Epidermal melanocyte (primary cell): ENCODE data around the gene HIVEP2.

ENCODE experiments used
- DNase-seq: peaks from one replicate; pipeline ENCODE4 v3.0.0; 2011; ENCODE audit warnings: low spot score; ENCODE audit not compliant: insufficient read length

The HIVEP2 gene

DNA sequence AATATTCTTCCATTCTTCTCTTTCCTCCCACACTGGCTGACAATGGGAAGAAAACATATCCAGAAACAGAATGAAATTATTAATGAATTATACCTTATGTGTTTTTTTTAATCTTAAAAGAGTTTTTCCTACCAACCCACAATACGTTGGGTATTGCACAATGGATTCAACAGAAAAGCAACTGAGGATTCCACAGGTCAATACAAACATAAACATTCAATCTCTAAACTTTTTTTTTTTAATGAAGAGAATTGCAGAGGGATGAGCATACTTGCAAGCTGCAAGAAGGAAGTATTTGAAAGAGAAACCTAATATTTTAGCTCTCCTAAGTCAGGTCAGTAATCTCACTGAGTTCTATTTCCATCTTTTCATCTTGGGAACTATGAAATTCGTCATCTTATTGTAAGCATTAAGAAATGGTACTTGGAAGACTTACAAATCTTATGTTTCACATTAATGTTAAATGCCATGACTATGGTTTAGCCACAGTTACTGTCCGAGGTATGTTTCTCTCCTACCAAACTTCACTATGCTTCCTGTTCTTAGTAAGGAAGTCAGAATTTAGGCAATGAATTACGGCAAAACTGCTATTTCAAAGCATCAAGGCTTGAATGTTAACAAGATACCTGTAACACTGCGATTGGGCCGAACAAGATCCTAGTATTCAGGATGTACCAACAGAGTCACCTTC, 100.8 kb downstream of the HIVEP2 start:
- no peak for DNase-seq

DNA sequence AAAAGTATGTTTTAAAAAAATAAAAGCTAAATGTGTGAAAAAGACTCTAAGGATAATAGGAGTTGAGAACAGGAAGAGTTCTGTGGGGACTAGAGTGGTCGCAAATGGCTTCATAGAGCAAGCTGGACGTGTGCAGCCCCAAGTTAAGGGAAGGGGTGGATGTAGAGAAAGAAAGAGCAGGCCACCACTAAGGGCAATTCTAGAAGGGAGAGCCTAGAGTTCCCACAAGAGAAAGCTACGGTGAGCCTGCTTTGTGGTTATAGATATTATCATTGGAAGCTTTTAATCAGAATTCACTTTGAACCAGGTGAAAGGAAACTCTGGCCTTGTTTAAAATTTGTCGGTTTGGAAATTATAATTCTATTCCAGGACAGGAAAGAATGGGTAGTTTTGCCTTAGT, 101.6 kb downstream of the HIVEP2 start:
- DNase-seq, result no peak

DNA sequence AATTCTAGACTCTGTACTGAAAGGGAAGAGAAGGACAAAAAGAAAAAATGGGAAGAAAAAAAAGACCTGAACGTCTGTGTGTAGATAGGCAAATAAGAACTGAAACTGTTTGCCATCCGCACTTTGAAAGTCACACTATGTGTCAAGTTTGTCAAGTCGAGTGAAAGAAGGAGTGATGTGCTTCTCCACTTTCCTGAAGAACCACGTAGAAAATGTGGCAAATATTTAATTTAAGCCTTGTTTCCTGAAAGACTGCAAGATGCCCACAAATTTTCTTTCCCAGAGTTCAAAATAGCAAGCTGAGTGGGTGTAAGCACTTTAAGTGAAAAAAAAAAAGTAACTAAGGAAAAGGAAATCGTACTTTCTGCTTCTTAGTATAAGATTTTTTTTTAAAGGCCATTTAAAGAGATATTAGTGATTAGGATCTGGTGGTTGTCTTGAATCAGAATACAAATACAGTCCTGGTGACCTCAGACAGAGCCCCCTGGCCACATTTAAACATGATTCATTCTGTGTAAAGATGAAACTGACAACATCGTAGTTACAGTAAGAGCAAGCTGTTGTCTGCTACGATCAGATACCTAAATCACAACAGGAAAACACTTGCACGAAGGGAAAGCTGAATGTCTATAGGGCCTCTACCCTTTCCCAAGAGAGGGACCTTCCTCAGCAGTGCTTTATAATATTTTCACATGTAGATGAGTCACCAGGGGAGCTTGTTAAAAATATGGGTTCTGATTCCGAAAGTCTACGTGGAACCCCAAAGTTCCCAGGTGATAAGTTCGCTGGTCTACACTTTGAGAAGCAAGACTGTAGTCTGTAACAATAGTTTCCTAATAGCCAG, 102.3 kb downstream of the HIVEP2 start:
- no peak for DNase-seq

- no peak for DNase-seq
Measured at GRCh38 chr6:142841915-142842314, 103.1 kb downstream of the HIVEP2 start.

DNA sequence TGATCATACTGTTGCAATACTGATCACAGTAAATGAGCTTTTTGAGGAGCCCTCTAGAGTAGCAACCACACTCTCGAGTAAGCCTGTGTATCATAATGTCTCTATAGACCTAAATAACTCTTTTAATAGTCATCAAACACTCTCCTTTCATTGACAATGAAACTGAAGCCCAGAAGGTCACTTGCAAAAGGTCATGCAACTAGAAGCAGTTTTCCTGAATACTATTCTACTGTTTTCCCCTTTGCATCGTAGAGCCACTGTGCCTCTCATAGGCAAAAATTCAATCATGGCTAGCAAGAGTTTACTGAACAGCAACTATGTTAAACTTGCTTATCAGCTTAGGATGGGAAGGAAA, 105.3 kb downstream of the HIVEP2 start:
- DNase-seq, result no peak

GRCh38 chr6:142838821-142839685, 105.9 kb downstream of the HIVEP2 start:
- DNase-seq, result no peak

GRCh38 chr6:142835787-142836535, 109.0 kb downstream of the HIVEP2 start:
- no peak for DNase-seq

DNA sequence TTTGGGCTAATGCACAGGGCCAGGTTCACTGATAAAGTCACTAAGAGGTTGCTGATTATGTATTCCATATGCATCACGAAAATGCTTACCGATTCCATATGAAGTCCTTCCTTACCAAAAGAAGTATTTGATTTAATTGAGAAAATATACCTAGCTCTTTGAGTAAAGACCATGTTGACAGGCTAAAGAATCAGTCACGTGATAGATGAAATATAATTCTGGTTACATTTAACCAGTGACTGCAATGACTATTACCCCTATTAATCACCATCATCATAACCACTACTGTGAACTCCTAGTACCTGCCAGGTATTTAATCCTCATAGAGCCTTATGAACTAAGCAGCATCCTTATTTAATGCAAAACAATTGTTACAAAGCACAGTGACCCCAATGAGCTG, 110.1 kb downstream of the HIVEP2 start:
- no peak for DNase-seq

- no peak for DNase-seq
Measured at GRCh38 chr6:142833798-142834197, 111.2 kb downstream of the HIVEP2 start.

- DNase-seq, result no peak
Measured at GRCh38 chr6:142833054-142833453, 111.9 kb downstream of the HIVEP2 start.

DNA sequence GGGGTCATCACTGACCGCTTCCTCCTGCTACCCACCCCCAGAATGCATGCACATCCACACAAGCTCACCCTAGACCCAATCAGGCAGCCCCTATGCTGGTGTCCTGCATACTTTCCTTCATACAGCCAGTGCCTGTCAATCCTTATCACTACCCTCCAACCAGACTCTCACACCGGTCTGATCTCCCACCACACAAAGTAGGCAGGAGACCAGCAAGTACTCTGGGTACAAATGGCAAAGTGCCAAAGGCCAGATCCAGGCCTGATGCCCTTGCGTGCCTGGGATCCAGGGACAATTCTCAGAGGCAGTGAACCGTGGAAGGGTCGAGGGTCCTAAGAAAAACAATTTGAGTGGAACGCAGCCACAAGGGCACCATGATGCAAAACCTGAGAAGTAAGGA, 114.2 kb downstream of the HIVEP2 start:
- DNase-seq, result no peak

- no peak for DNase-seq
Measured at GRCh38 chr6:142830116-142830710, 114.8 kb downstream of the HIVEP2 start.

DNA sequence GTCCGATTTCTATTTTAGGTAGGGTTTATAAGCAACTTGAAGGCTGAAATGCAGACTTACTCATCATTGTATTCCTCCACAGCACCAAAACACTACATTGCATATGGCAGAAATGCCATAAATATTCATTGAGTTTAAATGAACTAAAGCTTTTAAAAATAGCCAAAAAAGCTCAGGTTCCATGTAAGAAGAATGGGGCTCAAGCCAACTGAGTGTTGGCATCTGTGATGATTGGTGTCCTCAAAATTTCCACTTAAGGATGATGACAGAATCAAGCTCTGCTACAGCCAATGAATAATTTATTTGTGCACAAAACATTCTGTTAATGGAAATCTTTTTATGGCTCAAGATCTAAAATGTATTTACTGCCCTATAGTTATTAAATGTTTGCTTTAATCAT, 115.4 kb downstream of the HIVEP2 start:
- no peak for DNase-seq

DNA sequence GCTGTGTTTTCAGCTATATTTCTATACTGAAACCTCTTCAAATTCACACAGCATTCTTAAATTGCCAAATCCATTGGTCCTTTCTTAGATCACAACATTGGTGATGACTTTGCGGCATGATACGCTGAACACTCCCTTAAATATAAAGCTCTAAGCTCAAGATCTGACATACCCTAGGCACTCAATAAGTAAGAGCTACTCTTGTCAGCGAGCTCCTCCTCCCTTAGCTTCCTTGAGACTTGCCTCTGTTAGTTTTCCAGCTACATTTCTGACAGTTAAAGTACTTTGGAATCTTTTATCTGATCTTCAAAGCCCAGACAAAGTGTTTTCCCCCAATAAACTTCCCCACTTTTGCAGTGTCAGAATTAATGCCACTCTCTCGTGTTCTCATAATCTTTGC, 117.0 kb downstream of the HIVEP2 start:
- DNase-seq, result no peak

DNA sequence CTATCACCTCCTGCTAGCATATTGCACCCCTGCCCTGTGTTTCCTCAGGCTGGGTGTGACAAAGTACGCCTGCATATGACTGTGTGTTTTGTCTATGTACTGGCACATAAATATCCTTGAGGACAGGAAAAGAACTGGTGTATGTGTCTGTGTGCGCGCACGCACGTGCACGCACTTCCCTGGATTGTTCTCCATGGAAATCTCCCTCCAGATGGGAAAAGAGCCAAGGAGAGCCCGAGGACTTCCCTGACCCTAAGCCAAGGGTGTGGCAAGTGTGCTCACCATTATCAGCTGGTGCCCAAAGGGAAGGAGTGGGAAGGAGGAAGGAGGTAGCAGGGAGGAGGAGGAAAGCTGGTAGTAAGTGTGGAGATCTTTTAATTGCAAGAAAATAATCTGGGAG, 117.6 kb downstream of the HIVEP2 start:
- no peak for DNase-seq

- DNase-seq, result no peak
Measured at GRCh38 chr6:142825760-142826159, 119.2 kb downstream of the HIVEP2 start.

GRCh38 chr6:142824426-142824825, 120.5 kb downstream of the HIVEP2 start:
- DNase-seq, result no peak

DNA sequence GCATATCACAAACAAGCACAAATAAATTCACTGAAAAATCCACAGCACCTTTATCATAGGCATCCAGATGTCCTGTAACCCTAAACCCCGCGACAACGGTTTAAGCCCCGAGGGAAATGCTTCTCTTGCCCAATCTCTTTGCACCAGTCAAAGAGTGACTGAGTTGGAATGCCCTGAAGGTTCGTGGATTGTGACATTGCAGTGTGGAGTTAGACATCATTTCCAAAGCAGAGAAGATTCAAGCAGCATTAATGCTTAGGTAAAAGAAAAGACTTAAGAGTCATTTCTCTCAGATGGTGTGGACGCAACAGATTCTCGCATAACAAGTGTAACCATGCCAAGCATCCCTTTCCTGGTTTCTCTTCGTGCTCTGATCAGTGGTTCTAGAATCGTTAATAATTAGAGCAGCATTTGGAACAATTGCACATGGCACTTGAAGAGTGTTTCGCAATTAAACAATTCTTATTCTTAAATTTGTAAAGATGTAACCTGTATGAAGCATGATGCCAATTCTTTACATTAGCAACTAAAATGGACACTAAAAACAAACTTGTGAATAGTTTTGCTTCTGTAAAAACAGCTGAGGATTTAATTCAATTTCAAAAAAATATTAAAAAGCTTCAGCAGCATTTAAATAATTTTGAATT, 121.6 kb downstream of the HIVEP2 start:
- no peak for DNase-seq

DNA sequence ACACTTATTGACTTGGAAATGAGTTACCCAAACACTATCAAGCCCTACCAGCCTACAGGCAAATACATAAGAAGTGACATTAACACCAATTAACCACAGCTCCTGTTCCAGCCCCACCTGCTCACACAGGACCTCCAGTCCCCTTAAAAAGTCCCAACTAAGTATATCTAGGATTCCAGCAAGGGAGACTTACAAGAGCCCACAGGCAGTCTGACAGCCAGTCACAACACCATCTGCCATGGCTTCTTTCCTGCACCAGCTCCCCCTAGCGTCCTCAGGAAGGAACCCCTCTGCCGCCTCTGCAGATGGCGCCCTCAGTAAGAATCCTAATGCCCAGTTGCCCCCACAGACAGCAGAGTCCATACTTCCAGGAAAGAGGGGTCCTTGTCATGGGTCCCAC, 122.1 kb downstream of the HIVEP2 start:
- DNase-seq, result no peak

GRCh38 chr6:142822383-142822782, 122.6 kb downstream of the HIVEP2 start:
- no peak for DNase-seq
